Hepatocyte (in vitro differentiated cells): ENCODE results near the gene POLR3B.

ENCODE experiments used
- EZH2 ChIP-seq: fragments of 200-600 bp; sonication (generic); IDR thresholded peaks from 2 replicates; pipeline ENCODE4 v1.6.1; 2016; ENCODE audit warnings: antibody characterized with exemption, mild to moderate bottlenecking, borderline replicate concordance
- EZH2phosphoT487 ChIP-seq: fragments of 200-600 bp; sonication (generic); IDR thresholded peaks from one replicate; pipeline ENCODE4 v1.6.1; 2018; ENCODE audit warnings: antibody characterized with exemption, mild to moderate bottlenecking, low read depth, moderate library complexity; ENCODE audit not compliant: unreplicated experiment, severe bottlenecking
- TF ChIP-seq, protein P1 (sequence below): fragments of 200-600 bp; sonication (generic); IDR thresholded peaks from 2 replicates; pipeline ENCODE4 v1.5.1; 2016; ENCODE audit warnings: antibody characterized with exemption, mild to moderate bottlenecking; ENCODE audit not compliant: poor library complexity

DNA sequence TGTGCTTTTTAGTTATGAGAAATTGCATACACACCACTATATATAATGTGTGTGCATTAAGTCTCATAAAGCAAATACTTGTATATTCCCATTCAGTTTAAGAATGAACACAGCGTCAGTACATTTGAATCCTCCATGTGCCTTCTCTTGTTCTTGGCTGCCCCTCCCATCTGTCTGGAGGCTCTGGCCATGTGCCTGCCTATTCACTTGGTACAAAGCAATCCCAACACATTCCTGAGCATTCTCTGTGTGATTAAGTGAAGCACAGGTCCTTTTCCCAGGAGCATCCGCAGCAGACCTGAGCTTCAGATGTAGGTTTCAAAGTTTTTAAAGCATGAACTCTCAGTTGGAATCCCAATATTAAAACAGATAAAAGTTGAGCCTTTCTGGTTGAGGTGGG lies 58.7 kb downstream of the POLR3B start:
- TF ChIP-seq, protein P1, sequence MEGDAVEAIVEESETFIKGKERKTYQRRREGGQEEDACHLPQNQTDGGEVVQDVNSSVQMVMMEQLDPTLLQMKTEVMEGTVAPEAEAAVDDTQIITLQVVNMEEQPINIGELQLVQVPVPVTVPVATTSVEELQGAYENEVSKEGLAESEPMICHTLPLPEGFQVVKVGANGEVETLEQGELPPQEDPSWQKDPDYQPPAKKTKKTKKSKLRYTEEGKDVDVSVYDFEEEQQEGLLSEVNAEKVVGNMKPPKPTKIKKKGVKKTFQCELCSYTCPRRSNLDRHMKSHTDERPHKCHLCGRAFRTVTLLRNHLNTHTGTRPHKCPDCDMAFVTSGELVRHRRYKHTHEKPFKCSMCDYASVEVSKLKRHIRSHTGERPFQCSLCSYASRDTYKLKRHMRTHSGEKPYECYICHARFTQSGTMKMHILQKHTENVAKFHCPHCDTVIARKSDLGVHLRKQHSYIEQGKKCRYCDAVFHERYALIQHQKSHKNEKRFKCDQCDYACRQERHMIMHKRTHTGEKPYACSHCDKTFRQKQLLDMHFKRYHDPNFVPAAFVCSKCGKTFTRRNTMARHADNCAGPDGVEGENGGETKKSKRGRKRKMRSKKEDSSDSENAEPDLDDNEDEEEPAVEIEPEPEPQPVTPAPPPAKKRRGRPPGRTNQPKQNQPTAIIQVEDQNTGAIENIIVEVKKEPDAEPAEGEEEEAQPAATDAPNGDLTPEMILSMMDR, result no peak
- no peak for TF ChIP-seq EZH2
- TF ChIP-seq EZH2phosphoT487, result no peak
